OCI-LY7 (cell line): ENCODE measurements around the gene YRDC. TPM values are rescaled to one million over a fixed set of nuclear protein-coding genes. Genes with fewer than 3 reads are reported as not detected.

Experiments
- BruUV-seq: library from RNA; stranded (reverse); fragments of 400-500 nt; replicated peaks from 2 replicates; lab custom pipeline; 2021; lab: Mats Ljungman, UMichigan
- CTCF ChIA-PET: fragments of 300-600 bp; sonication (Branson Sonifier 250); formaldehyde crosslinking; loops from one replicate; lab custom pipeline; 2022; ENCODE audit warnings: antibody characterized with exemption; ENCODE audit not compliant: unreplicated experiment; lab: Charles Lee
- POLR2A ChIA-PET: fragments of 300-600 bp; sonication (Branson Sonifier 250); formaldehyde crosslinking; loops from one replicate; lab custom pipeline; 2022; ENCODE audit warnings: antibody characterized with exemption; lab: Charles Lee
- DNase-seq: peaks from one replicate; pipeline ENCODE4 v3.0.0-alpha.2; 2015; ENCODE audit warnings: low spot score
- H2AFZ ChIP-seq: fragments of 200-600 bp; sonication (generic), shearing (Covaris generic); 2 replicates; pipeline ENCODE4 v1.6.1; 2014; ENCODE audit warnings: mild to moderate bottlenecking, antibody characterized with exemption, low read length, moderate library complexity
- H3K27ac ChIP-seq: fragments of 200-600 bp; sonication (generic); 2 replicates; pipeline ENCODE4 v1.5.1; 2014; ENCODE audit warnings: mixed run types, low read depth, mild to moderate bottlenecking, moderate library complexity, low read length, inconsistent platforms; ENCODE audit not compliant: poor library complexity, severe bottlenecking
- H3K36me3 ChIP-seq: fragments of 200-600 bp; sonication (generic); 2 replicates; pipeline ENCODE4 v1.6.1; 2014; ENCODE audit warnings: mild to moderate bottlenecking, antibody characterized with exemption, low read length, moderate library complexity, mixed read lengths; ENCODE audit not compliant: insufficient read depth
- H3K4me1 ChIP-seq: fragments of 200-600 bp; sonication (generic); 2 replicates; pipeline ENCODE4 v1.5.1; 2014; ENCODE audit warnings: mild to moderate bottlenecking, low read length; ENCODE audit not compliant: insufficient read depth, poor library complexity, severe bottlenecking
- H3K4me2 ChIP-seq: fragments of 200-600 bp; sonication (generic); 2 replicates; pipeline ENCODE4 v1.6.1; 2014; ENCODE audit warnings: mild to moderate bottlenecking, low read length
- H3K4me3 ChIP-seq: fragments of 200-600 bp; sonication (generic); 2 replicates; pipeline ENCODE4 v1.5.1; 2014; ENCODE audit warnings: mild to moderate bottlenecking, low read depth, low read length; ENCODE audit not compliant: poor library complexity, severe bottlenecking
- H3K79me2 ChIP-seq: fragments of 200-600 bp; sonication (generic); 2 replicates; pipeline ENCODE4 v1.6.1; 2016; ENCODE audit warnings: low read depth, mild to moderate bottlenecking, low read length, moderate library complexity, mixed read lengths; ENCODE audit not compliant: insufficient read depth
- H3K9me2 ChIP-seq: fragments of 200-600 bp; sonication (generic); 2 replicates; pipeline ENCODE4 v1.6.1; 2016; ENCODE audit warnings: mild to moderate bottlenecking, low read length, mixed read lengths; ENCODE audit not compliant: insufficient read depth
- H3K9me3 ChIP-seq: fragments of 200-600 bp; sonication (generic); 2 replicates; pipeline ENCODE4 v1.6.1; 2014; ENCODE audit warnings: mild to moderate bottlenecking, mixed run types, low read length, mixed read lengths
- H4K20me1 ChIP-seq: fragments of 200-600 bp; sonication (generic); 2 replicates; pipeline ENCODE4 v1.6.1; 2014; ENCODE audit warnings: mild to moderate bottlenecking, antibody characterized with exemption, low read length, moderate library complexity, mixed read lengths; ENCODE audit not compliant: insufficient read depth
- CTCF ChIP-seq: fragments of 200-600 bp; sonication (generic); conservative IDR thresholded peaks from 2 replicates; pipeline ENCODE4 v1.5.1; 2014; ENCODE audit warnings: mild to moderate bottlenecking, antibody characterized with exemption, low read length, moderate library complexity, mixed read lengths
- EZH2phosphoT487 ChIP-seq: fragments of 200-600 bp; sonication (generic); IDR thresholded peaks from 2 replicates; pipeline ENCODE4 v1.6.1; 2018; ENCODE audit warnings: low read depth, borderline replicate concordance, mild to moderate bottlenecking, mixed run types, antibody characterized with exemption, low read length, moderate library complexity, mixed read lengths
- intact Hi-C: fragments of 100-400 bp; cut with micrococcal nuclease; formaldehyde crosslinking; loops from one replicate; pipeline ENCODE4 v1.10.0; 2022; ENCODE audit not compliant: unreplicated experiment
- total RNA-seq, 2 experiments: library from RNA; depleted of rRNA in 1 of 2; stranded (reverse); fragments of >200 nt in 1 of 2; shearing (Covaris generic) in 1 of 2; gene quantifications; 2 replicates each; pipeline ENCODE4 v1.2.3, GENCODE V29; 2014 to 2022

The YRDC gene
- total RNA-seq, 2 experiments from 2014 or later = 27.6 to 28.0 TPM

DNA sequence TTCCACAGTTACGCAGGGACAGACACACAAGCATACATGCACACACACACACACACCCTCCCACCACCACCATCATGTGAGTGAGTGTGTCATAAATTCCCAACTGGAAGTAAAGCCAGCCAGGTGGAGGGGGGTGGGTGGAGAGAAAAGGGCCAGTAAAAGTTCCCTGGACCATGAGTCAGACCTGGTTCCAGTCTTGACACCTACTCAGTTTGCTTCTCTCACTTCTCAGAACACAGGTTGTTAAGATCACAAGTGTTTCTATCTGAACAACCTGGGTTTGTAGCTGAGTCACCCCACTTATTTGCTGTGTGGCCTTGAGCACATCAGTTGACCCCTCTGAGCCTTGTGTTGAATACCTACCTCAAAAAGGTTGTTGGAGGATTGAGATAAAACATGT lies 52.7 kb downstream of the YRDC start:
- no peak overlapping the region for H2AFZ ChIP-seq

GRCh38 chr1:37753473-37754321 lies 54.3 kb downstream of the YRDC start:
- no peak overlapping the region for H3K27ac ChIP-seq
- H3K79me2 ChIP-seq = no peaks in the 10 kb centered on the region
- no TSS peak for BruUV-seq
- no peak for DNase-seq
- ChIA-PET CTCF (no interaction called here), POLR2A (no interaction called here)
- H3K4me3 ChIP-seq = no peak overlapping the region
- no peaks in the 10 kb centered on the region for H3K9me3 ChIP-seq
- H2AFZ ChIP-seq = no peak overlapping the region
- no peaks in the 10 kb centered on the region for H3K9me2 ChIP-seq
- no peak overlapping the region for H3K4me2 ChIP-seq
- H4K20me1 ChIP-seq = no peaks in the 10 kb centered on the region
- intact Hi-C loops = no loop called here
- TF ChIP-seq CTCF = no peak
- no peaks in the 10 kb centered on the region for H3K36me3 ChIP-seq
- no peaks in the 10 kb centered on the region for H3K4me1 ChIP-seq

More for the DNA sequence above, 52.7 kb downstream of the YRDC start:
- no peaks in the 10 kb centered on the region for H3K9me2 ChIP-seq
- TF ChIP-seq EZH2phosphoT487 = no peak
- TF ChIP-seq CTCF = no peak
- no peak overlapping the region for H3K27ac ChIP-seq
- H3K9me3 ChIP-seq = no peaks in the 10 kb centered on the region
- POLR2A ChIA-PET = no interaction called here
- BruUV-seq = no TSS peak
- CTCF ChIA-PET = no interaction called here
- intact Hi-C loops = no loop called here
- no peak overlapping the region for H3K4me3 ChIP-seq
- H3K4me1 ChIP-seq = no peaks in the 10 kb centered on the region
- H3K79me2 ChIP-seq = no peaks in the 10 kb centered on the region
- no peaks in the 10 kb centered on the region for H3K36me3 ChIP-seq
- no peaks in the 10 kb centered on the region for H4K20me1 ChIP-seq
- DNase-seq = no peak
- no peak overlapping the region for H3K4me2 ChIP-seq

Other genes with a start within 250 kb of the YRDC start
- 107 and 112 TPM in 2 replicates for gene GNL2, start 212.3 kb downstream of the YRDC start, total RNA-seq (2014; rRNA removed; shearing (Covaris generic))
- gene GNL2, start 212.3 kb downstream of the YRDC start, total RNA-seq (2022) = 66.8 and 72.1 TPM in 2 replicates
- not detected in 2 replicates for gene RSPO1, start 173.3 kb downstream of the YRDC start, total RNA-seq (2014; rRNA removed; shearing (Covaris generic))
- not detected in 2 replicates for gene RSPO1, start 173.3 kb downstream of the YRDC start, total RNA-seq (2022)
- 55.2 and 60.0 TPM in 2 replicates for gene CDCA8, start 115.7 kb downstream of the YRDC start, total RNA-seq (2014; rRNA removed; shearing (Covaris generic))
- 111 and 126 TPM in 2 replicates for gene CDCA8, start 115.7 kb downstream of the YRDC start, total RNA-seq (2022)
- not detected in 2 replicates for gene EPHA10, start 43.1 kb downstream of the YRDC start, total RNA-seq (2014; rRNA removed; shearing (Covaris generic))
- gene EPHA10, start 43.1 kb downstream of the YRDC start, total RNA-seq (2022) = not detected in 2 replicates
- 11.8 and 27.1 TPM in 2 replicates for gene MANEAL, start 14.4 kb downstream of the YRDC start, total RNA-seq (2014; rRNA removed; shearing (Covaris generic))
- 18.2 and 20.0 TPM in 2 replicates for gene MANEAL, start 14.4 kb downstream of the YRDC start, total RNA-seq (2022)
- gene C1orf122, start 418 bp downstream of the YRDC start, total RNA-seq (2014; rRNA removed; shearing (Covaris generic)) = 18.9 and 26.0 TPM in 2 replicates
- gene C1orf122, start 418 bp downstream of the YRDC start, total RNA-seq (2022) = 21.4 and 29.7 TPM in 2 replicates
- gene MTF1, start 51.4 kb upstream of the YRDC start, total RNA-seq (2014; rRNA removed; shearing (Covaris generic)) = 1.6 and 1.8 TPM in 2 replicates
- gene MTF1, start 51.4 kb upstream of the YRDC start, total RNA-seq (2022) = 12.7 and 16.5 TPM in 2 replicates
- gene INPP5B, start 138.8 kb upstream of the YRDC start, total RNA-seq (2014; rRNA removed; shearing (Covaris generic)) = 47.8 and 49.7 TPM in 2 replicates
- gene INPP5B, start 138.8 kb upstream of the YRDC start, total RNA-seq (2022) = 63.0 and 72.9 TPM in 2 replicates
- 89.5 and 155 TPM in 2 replicates for gene SF3A3, start 181.8 kb upstream of the YRDC start, total RNA-seq (2014; rRNA removed; shearing (Covaris generic))
- gene SF3A3, start 181.8 kb upstream of the YRDC start, total RNA-seq (2022) = 106 and 133 TPM in 2 replicates
- gene FHL3, start 197.3 kb upstream of the YRDC start, total RNA-seq (2014; rRNA removed; shearing (Covaris generic)) = 0.21 and 0.63 TPM in 2 replicates
- gene FHL3, start 197.3 kb upstream of the YRDC start, total RNA-seq (2022) = 1.2 and 1.8 TPM in 2 replicates
- gene UTP11, start 204.5 kb upstream of the YRDC start, total RNA-seq (2014; rRNA removed; shearing (Covaris generic)) = 43.8 and 61.1 TPM in 2 replicates
- gene UTP11, start 204.5 kb upstream of the YRDC start, total RNA-seq (2022) = 40.1 and 42.1 TPM in 2 replicates
- 0.08 and 0.13 TPM in 2 replicates for gene POU3F1, start 238.6 kb upstream of the YRDC start, total RNA-seq (2014; rRNA removed; shearing (Covaris generic))
- not detected in 2 replicates for gene POU3F1, start 238.6 kb upstream of the YRDC start, total RNA-seq (2022)